Activated naive CD4-positive, alpha-beta T cell treated with anti-CD3 and anti-CD28 coated beads, Interleukin-2, amount 50 U/mL, for 24 hours (primary cell): Measurements from ENCODE around the gene MELTF.

Experiments used
- H3K27ac Mint-ChIP-seq: one replicate; pipeline ENCODE4 v1.8.0; 2021; ENCODE audit warnings: mild to moderate bottlenecking, mixed read lengths
- H3K27me3 Mint-ChIP-seq: one replicate; pipeline ENCODE4 v1.8.0; 2021; ENCODE audit warnings: mixed read lengths
- H3K36me3 Mint-ChIP-seq: one replicate; pipeline ENCODE4 v1.8.0; 2021; ENCODE audit warnings: mixed read lengths
- H3K4me1 Mint-ChIP-seq: one replicate; pipeline ENCODE4 v1.8.0; 2021; ENCODE audit warnings: mixed read lengths
- H3K4me3 Mint-ChIP-seq: one replicate; pipeline ENCODE4 v1.8.0; 2021; ENCODE audit warnings: mild to moderate bottlenecking, mixed read lengths
- H3K9me3 Mint-ChIP-seq: one replicate; pipeline ENCODE4 v1.8.0; 2021; ENCODE audit warnings: mixed read lengths

Gene MELTF

DNA sequence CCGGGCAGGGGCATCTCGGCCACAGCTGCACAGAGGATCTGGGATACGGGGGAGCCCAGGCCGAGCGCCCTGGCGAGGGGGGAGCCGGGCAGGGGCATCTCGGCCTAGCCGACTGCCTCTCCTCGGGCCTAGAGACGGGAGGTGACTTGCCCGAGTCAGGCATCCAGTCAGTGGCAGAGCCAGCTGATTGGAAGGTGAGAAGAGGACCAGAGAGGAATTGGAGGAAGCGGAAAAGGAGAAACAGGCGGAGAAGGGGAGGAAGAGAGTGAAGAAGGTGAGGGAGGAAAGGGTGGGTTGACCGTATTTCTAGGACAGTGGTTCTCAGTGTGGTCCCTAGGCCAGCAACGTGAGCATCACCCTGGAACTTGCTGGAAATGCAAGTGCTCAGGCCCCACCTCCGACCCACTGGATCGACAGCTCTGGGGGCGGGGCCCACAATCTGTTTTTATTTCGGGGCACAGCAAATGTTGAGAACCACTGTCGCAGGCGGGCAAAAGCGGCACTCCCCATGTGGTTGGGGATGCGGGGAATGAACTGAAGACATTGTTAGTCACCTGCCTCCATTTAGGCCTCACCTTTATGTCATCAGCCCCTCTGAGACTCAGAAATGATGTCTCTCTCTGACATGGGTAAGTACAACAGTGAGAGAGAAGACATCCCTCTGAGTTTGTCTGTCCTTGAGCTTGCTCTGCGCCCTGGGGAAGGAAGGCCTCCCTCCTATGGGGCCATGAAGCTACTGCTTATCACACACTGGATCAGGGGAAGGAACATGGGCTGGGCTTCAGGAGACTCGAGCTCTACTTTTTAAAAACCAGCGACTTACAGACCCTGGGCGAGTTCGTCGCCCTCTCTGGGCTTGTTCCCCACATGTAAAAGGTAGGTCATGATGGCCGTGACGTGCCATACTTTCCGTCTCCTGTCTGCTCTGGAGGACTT lies 1.0 kb upstream of the MELTF start:
- H3K4me1 Mint-ChIP-seq = peaks cover 4% of the 10 kb centered on the region
- no peak overlapping the region for H3K27ac Mint-ChIP-seq
- no peaks in the 10 kb centered on the region for H3K9me3 Mint-ChIP-seq
- H3K4me3 Mint-ChIP-seq = peak overlapping the region; percentile 39
- no peaks in the 10 kb centered on the region for H3K36me3 Mint-ChIP-seq
- no peaks in the 10 kb centered on the region for H3K27me3 Mint-ChIP-seq

DNA sequence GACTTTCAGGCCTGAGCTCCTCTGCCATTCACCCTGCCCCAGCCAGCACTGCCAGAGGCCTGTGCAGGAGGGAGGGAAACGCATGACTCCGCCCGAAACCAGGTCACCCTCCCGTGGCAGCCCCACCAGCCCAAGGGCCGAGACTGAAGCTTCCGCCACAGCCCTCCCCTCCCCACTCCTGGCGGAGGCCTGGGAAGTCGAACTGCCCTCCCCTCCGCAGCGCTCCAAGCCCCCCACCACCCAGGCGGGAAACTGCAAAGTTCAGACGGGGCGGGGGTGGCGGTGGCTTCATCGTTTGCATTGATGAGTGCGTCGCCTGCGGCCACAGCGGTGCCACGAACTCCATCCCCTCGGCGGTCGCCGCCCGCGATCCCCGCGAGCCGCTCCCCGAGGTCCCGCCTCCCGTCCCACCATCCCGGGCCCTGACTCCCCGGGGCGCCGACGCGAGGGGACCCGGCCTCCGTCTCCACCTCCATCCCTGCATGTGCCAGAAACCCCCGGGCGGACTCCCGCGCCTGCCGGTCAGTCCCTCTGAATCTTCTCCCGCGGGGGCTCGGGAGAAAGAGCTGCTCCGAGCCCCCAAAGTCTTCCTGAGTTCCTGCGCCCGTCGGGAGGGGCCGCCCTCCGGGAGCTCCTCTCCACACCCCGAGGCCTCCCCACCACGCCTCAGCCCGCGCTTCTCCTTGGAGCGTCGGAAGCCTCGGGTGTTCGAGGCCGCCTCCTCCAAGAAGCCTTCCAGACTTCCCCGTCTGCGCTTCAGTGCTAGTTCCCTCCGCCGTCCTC lies 698 bp downstream of the MELTF start:
- Mint-ChIP-seq H3K27me3 (peaks cover 2% of the 10 kb centered on the region), H3K4me3 (peak overlapping the region; percentile 75), H3K9me3 (no peaks in the 10 kb centered on the region), H3K27ac (no peak overlapping the region), H3K4me1 (peaks cover under 1% of the 10 kb centered on the region), H3K36me3 (no peaks in the 10 kb centered on the region)

- H3K36me3 Mint-ChIP-seq = no peaks in the 10 kb centered on the region
- peaks cover 2% of the 10 kb centered on the region for H3K27me3 Mint-ChIP-seq
- peak overlapping the region; percentile 54 for H3K4me3 Mint-ChIP-seq
- H3K4me1 Mint-ChIP-seq = peaks cover 8% of the 10 kb centered on the region
- no peak overlapping the region for H3K27ac Mint-ChIP-seq
- H3K9me3 Mint-ChIP-seq = no peaks in the 10 kb centered on the region
Measured at GRCh38 chr3:197027896-197028727, 1.5 kb downstream of the MELTF start.

- Mint-ChIP-seq H3K4me1 (peaks cover 9% of the 10 kb centered on the region), H3K36me3 (no peaks in the 10 kb centered on the region), H3K27ac (no peak overlapping the region), H3K27me3 (peaks cover 2% of the 10 kb centered on the region), H3K9me3 (no peaks in the 10 kb centered on the region), H3K4me3 (no peak overlapping the region)
Measured at GRCh38 chr3:197027151-197027895, 2.3 kb downstream of the MELTF start.

DNA sequence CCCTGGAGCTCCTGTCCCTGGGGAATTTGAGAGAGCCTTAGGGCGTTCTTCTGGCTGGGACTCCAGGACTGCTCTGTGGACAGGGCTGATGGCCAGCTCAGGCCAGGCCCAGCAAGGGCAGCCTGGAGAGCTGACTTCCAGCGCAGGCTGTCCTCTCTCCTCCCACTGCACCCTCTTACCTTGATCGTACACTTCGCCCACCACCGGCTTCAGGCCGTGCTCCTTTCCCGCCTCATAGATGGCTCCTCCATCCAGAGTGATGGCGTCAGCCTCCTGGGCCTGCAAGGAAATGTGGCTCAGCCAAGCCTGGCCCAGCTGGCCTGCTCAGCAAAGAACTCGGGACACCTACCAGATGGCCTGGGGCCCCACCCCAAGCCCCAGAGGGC lies 3.1 kb downstream of the MELTF start:
- Mint-ChIP-seq H3K4me3 (no peak overlapping the region), H3K27ac (no peak overlapping the region), H3K4me1 (peaks cover 9% of the 10 kb centered on the region), H3K27me3 (peaks cover 2% of the 10 kb centered on the region), H3K36me3 (no peaks in the 10 kb centered on the region), H3K9me3 (no peaks in the 10 kb centered on the region)

DNA sequence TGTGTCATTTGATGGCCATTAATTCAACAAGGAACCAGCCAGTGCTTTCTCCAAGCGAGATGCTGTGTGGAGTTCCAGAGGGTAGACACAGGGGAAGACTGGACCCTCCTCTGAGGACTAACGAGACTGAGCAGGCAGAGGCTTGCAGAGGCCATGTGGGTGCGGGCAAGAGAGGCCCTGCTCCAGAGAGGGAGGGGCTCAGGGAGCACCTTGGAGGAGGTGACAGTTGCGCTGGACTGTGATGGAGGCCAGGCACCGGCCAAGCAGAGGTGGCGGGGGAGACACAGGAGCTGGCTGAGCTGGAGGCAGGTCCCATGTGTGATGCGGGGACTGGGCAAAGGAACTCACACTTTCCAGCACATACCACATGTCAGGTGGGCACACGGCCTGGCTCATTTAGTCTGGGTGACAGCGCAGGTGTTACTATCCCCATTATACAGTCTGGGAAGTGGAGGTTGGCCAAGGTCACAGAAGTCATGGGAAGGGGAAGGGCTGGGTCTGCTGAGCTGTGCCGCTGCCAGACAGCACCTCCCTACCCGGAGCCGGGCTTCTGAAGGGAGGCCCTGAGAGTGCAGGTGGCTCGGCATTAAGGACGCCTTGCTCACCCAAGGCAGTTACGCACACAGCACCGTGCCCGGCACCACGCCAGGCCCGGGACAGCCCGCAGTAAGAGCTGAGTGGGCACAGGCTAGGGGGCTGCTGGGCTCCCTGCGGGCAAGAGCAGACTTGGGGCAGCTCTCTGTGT lies 3.7 kb downstream of the MELTF start:
- Mint-ChIP-seq H3K4me1 (peaks cover 9% of the 10 kb centered on the region), H3K27me3 (peaks cover 2% of the 10 kb centered on the region), H3K4me3 (no peak overlapping the region), H3K9me3 (no peaks in the 10 kb centered on the region), H3K27ac (no peak overlapping the region), H3K36me3 (no peaks in the 10 kb centered on the region)

- H3K9me3 Mint-ChIP-seq = no peaks in the 10 kb centered on the region
- peaks cover 2% of the 10 kb centered on the region for H3K27me3 Mint-ChIP-seq
- H3K4me1 Mint-ChIP-seq = peaks cover 9% of the 10 kb centered on the region
Measured at GRCh38 chr3:197024881-197025735, 4.5 kb downstream of the MELTF start.

DNA sequence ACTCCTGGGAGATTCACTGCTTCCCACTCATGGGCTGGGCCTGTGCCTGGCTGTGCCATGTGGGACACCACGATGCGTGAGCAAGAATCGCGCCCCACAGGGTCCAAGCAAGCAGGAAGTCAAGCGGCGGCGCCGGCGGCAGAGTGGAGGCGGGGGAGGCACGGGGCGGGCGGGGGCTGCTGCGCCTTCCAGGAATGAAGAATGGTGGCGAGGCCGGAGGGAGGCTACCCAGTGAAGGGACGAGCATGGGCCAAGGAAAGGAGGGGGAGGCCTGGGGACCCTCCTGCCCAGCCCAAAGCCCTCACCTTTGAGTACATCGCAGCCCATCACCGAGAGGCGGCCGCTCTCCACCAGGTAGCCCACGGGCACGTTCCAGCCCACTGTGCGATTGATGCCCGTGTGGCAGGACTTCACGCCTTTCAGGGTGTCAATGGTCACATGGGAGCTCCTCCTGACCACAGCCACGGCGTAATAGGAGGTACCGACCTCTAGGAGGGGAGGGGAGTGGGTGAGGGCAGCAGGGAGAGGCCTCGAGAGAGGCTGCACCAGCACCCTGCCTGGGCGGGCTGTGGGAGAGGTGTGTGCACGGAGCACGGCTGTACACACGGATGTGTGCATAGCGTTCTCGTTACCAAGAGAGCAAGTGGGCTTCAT lies 5.5 kb downstream of the MELTF start:
- no peak overlapping the region for H3K4me3 Mint-ChIP-seq
- peaks cover 2% of the 10 kb centered on the region for H3K27me3 Mint-ChIP-seq
- no peaks in the 10 kb centered on the region for H3K36me3 Mint-ChIP-seq
- H3K9me3 Mint-ChIP-seq = no peaks in the 10 kb centered on the region
- peaks cover 9% of the 10 kb centered on the region for H3K4me1 Mint-ChIP-seq
- no peak overlapping the region for H3K27ac Mint-ChIP-seq

More at GRCh38 chr3:197024881-197025735, 4.5 kb downstream of the MELTF start:
- H3K27ac Mint-ChIP-seq = no peak overlapping the region
- no peak overlapping the region for H3K4me3 Mint-ChIP-seq
- H3K36me3 Mint-ChIP-seq = no peaks in the 10 kb centered on the region

- H3K27ac Mint-ChIP-seq = no peak overlapping the region
- H3K27me3 Mint-ChIP-seq = peaks cover 2% of the 10 kb centered on the region
- peaks cover 9% of the 10 kb centered on the region for H3K4me1 Mint-ChIP-seq
- no peaks in the 10 kb centered on the region for H3K36me3 Mint-ChIP-seq
- no peaks in the 10 kb centered on the region for H3K9me3 Mint-ChIP-seq
- H3K4me3 Mint-ChIP-seq = no peak overlapping the region
Measured at GRCh38 chr3:197023241-197023997, 6.2 kb downstream of the MELTF start.

DNA sequence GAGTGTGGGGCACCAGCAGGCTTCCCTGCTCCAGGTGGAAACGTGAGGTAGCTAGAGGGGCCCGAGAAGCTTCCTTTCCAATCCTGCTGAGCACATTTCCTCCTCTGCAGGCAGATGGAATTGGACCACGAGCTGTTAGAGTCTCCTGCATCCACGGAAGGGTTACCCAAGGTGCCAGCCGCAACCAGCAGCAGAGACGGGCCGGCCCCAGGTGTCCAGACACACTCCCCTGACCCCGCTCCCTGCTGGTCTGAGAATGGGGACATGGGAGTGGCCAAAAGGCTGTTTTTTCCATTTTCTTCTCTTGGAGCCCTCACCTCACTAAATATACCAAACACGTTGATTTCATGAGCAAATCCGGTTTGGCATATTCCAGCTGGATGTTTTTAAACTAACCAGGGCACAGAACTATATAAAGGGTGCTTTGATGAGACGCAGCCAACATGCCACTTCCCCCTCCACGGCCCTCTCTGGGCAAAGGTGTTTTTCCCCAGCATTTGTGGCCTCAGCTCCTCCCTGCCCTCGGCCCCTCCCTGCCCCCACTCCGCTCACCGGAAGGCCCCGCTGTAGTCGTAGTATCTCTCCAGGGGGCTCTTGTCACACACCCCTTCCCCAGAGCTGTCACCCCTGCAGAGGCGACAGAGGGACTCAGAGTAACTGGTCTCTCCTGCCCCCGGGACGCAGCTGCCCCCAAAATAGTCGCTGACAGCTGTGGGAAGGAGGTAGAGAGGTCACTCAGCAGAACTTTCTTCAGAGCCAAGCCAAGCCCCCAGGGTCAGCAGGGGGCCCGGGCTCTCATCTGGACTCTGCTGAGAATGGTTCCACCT lies 7.0 kb downstream of the MELTF start:
- peaks cover 9% of the 10 kb centered on the region for H3K4me1 Mint-ChIP-seq
- H3K4me3 Mint-ChIP-seq = no peak overlapping the region
- no peaks in the 10 kb centered on the region for H3K9me3 Mint-ChIP-seq
- peaks cover 2% of the 10 kb centered on the region for H3K27me3 Mint-ChIP-seq
- no peak overlapping the region for H3K27ac Mint-ChIP-seq
- no peaks in the 10 kb centered on the region for H3K36me3 Mint-ChIP-seq

- Mint-ChIP-seq H3K9me3 (no peaks in the 10 kb centered on the region), H3K4me3 (no peak overlapping the region), H3K27me3 (peaks cover 2% of the 10 kb centered on the region), H3K36me3 (no peaks in the 10 kb centered on the region), H3K27ac (no peak overlapping the region), H3K4me1 (peaks cover 9% of the 10 kb centered on the region)
Measured at GRCh38 chr3:197021729-197022404, 7.8 kb downstream of the MELTF start.
